GM12874 (cell line): ENCODE measurements around the gene CFDP1.
A peak's percentile ranks its signal among the peaks of the same experiment; 100 is the strongest.

Source experiments
- CTCF ChIP-seq: IDR thresholded peaks from 2 replicates; pipeline ENCODE4 v1.5.1; 2011; ENCODE audit warnings: low read depth, mild to moderate bottlenecking, control low read depth, low read length, moderate library complexity; ENCODE audit not compliant: insufficient read depth

Gene CFDP1

DNA sequence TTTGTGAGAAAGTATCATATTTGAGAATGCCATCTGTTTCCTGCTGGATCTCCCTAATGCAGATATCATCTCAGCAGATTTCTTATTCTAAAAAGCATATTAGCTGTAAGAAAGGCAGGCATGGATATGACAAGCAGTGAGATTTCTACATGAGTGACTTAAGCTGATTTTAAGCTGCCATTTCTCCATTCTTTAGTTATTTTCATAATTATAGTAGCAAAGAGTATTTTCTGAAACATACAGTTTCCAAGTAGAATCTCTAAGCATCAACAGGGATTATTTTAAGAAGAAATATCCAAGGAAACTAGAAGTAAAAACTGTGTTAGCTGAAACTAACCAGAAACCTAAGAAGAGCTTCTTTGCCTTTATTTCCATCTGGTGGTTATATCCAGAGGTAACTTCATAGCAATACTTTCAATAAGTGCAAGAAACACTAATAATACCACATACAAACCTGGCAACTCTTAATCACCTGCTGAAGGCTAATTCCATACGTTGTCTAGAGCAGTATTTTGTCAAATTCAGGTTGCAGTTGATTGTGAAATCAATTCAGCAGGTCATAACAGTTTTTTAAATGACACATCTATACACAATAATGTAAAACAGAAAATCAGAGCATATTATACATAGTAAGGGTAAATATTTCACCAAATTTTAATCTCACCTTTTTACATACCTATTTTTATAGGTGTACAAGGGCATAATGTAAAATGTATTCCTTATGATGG is 42.2 kb downstream of the CFDP1 start:
- no peak for TF ChIP-seq CTCF

- TF ChIP-seq CTCF: no peak
Observed at GRCh38 chr16:75389096-75389690, 44.1 kb downstream of the CFDP1 start.

GRCh38 chr16:75387951-75388350 is 45.4 kb downstream of the CFDP1 start:
- TF ChIP-seq CTCF: no peak

DNA sequence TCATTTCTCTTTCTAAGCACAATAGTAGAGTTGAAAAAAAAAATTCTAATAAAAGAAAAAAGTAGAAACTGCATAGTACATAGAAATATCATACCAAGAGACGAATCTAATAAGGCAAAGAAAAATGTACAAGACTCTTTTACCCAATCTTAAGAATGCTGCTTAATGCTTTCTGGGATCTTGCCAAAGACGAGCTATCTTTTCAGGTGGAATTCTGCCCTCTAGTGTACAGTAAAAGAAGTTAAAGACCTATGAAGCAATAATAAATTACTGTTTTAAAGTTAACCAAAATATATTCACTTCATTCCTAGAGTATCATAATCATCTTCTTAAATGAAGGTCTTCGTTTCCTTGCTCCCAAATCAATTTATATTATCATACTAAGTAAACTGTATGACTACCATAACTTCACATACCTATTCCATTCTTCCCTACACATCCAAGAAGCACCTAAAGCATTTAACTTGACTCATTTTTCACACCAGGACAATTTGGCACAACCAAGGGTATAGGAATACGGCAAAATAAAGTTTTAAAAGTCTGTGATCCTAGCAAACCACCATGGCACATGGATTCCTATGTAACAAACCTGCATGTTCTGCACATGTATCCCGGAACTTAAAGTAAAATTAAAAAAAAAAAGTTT is 47.7 kb downstream of the CFDP1 start:
- TF ChIP-seq CTCF: 0 out of 2 replicates have a peak, but pooled peaks have one; percentile 23

DNA sequence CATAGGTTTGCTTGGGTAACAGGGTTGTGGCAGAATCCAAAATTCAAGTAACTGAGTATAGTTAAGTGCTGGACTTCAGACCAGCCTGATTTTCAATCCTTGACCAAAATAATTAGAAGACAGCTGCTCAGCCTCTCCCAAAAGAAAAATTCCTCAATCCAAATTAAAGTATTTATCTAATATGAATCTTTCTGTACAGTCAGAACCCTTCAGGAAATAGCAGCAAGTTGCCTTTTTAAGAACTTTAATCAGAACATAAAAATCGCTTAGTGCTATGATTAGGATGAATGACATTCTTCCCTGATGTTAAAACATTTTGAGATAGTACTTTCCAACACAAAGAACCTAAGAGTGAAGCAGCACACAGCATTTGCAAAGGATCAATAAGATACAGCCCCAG is 50.2 kb downstream of the CFDP1 start:
- no peak for TF ChIP-seq CTCF

DNA sequence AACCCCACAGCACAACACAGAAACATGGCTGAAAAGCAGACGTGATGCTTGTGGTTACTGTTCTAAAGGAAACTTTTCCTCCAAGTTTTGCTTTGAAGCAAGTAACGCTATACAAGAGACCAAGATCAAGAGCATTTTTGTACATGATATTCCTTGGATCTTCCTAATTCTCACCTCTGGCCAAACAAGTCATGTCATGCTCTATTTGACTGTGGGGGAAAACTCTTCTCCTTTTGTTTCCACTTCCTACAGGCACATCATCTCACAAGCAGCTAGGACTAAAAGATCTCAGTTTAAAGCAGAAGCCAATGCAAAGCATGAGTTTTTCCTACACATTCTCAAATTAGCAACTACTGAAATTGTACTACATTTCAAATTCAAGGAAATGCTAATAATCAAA is 50.7 kb downstream of the CFDP1 start:
- no peak for TF ChIP-seq CTCF

- no peak for TF ChIP-seq CTCF
Observed at GRCh38 chr16:75380870-75381269, 52.4 kb downstream of the CFDP1 start.
